ENCODE measurements around the gene FLNC. TPM values are rescaled to one million over a fixed set of nuclear protein-coding genes. Genes with fewer than 3 reads are reported as not detected.
A peak's percentile ranks its signal among the peaks of the same experiment; 100 is the strongest.

Gene FLNC, protein sequence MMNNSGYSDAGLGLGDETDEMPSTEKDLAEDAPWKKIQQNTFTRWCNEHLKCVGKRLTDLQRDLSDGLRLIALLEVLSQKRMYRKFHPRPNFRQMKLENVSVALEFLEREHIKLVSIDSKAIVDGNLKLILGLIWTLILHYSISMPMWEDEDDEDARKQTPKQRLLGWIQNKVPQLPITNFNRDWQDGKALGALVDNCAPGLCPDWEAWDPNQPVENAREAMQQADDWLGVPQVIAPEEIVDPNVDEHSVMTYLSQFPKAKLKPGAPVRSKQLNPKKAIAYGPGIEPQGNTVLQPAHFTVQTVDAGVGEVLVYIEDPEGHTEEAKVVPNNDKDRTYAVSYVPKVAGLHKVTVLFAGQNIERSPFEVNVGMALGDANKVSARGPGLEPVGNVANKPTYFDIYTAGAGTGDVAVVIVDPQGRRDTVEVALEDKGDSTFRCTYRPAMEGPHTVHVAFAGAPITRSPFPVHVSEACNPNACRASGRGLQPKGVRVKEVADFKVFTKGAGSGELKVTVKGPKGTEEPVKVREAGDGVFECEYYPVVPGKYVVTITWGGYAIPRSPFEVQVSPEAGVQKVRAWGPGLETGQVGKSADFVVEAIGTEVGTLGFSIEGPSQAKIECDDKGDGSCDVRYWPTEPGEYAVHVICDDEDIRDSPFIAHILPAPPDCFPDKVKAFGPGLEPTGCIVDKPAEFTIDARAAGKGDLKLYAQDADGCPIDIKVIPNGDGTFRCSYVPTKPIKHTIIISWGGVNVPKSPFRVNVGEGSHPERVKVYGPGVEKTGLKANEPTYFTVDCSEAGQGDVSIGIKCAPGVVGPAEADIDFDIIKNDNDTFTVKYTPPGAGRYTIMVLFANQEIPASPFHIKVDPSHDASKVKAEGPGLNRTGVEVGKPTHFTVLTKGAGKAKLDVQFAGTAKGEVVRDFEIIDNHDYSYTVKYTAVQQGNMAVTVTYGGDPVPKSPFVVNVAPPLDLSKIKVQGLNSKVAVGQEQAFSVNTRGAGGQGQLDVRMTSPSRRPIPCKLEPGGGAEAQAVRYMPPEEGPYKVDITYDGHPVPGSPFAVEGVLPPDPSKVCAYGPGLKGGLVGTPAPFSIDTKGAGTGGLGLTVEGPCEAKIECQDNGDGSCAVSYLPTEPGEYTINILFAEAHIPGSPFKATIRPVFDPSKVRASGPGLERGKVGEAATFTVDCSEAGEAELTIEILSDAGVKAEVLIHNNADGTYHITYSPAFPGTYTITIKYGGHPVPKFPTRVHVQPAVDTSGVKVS (N-terminal part only)
- 20.3 and 54.0 TPM in 2 replicates for total RNA-seq (ENCODE audit: low replicate concordance)
- long read RNA-seq, partial matches to known transcripts: 4 of 4 reads
- long read RNA-seq, other reads (novel, unspliced or antisense): 0 of 4 reads

DNA sequence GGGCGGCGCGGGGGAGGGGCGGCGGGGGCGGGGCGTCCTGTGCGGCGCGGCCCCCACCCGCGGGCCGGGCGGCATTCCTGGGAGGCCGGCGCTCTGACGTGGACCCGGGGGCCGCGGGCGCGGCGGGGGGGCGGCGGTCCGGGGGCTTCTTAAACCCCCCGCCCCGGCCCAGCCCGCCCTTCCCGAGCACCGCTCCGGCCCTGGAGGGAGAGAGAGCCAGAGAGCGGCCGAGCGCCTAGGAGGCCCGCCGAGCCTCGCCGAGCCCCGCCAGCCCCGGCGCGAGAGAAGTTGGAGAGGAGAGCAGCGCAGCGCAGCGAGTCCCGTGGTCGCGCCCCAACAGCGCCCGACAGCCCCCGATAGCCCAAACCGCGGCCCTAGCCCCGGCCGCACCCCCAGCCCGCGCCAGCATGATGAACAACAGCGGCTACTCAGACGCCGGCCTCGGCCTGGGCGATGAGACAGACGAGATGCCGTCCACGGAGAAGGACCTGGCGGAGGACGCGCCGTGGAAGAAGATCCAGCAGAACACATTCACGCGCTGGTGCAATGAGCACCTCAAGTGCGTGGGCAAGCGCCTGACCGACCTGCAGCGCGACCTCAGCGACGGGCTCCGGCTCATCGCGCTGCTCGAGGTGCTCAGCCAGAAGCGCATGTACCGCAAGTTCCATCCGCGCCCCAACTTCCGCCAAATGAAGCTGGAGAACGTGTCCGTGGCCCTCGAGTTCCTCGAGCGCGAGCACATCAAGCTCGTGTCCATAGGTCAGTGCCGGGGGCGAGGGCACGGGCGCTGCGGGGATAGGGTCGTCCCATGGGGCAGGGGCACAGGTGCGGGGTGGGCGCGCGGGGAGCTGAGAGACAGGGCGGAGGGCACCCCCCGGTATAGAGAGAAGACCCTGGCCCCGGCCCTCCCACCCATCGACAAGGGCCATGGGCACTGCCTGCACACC lies at the start of gene FLNC:
Gene FLNC, plus strand, starts transcription at position 176 of the 947 bp plus-strand sequence. Its CDS starts 232 bp downstream, at position 408.
- peak within 1 kb of the TSS; percentile 88 for H3K4me3 Mint-ChIP-seq
- H3K4me1 Mint-ChIP-seq (ENCODE audit: unreplicated experiment): peaks cover 24% of the 10 kb centered on the region
- H3K9me3 Mint-ChIP-seq: no peaks in the 10 kb centered on the region
- peaks cover 11% of the 10 kb centered on the region for H3K27me3 Mint-ChIP-seq
- peak within 1 kb of the TSS; percentile 31 for H3K27ac Mint-ChIP-seq
- no peaks in the 10 kb centered on the region for H3K36me3 Mint-ChIP-seq
- TF ChIP-seq, protein P1, sequence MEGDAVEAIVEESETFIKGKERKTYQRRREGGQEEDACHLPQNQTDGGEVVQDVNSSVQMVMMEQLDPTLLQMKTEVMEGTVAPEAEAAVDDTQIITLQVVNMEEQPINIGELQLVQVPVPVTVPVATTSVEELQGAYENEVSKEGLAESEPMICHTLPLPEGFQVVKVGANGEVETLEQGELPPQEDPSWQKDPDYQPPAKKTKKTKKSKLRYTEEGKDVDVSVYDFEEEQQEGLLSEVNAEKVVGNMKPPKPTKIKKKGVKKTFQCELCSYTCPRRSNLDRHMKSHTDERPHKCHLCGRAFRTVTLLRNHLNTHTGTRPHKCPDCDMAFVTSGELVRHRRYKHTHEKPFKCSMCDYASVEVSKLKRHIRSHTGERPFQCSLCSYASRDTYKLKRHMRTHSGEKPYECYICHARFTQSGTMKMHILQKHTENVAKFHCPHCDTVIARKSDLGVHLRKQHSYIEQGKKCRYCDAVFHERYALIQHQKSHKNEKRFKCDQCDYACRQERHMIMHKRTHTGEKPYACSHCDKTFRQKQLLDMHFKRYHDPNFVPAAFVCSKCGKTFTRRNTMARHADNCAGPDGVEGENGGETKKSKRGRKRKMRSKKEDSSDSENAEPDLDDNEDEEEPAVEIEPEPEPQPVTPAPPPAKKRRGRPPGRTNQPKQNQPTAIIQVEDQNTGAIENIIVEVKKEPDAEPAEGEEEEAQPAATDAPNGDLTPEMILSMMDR (conservative IDR thresholded peaks at IDR 0.05): no peak
- DNase-seq (ENCODE audit: extremely low spot score, unreplicated experiment): peak; percentile 74

DNA sequence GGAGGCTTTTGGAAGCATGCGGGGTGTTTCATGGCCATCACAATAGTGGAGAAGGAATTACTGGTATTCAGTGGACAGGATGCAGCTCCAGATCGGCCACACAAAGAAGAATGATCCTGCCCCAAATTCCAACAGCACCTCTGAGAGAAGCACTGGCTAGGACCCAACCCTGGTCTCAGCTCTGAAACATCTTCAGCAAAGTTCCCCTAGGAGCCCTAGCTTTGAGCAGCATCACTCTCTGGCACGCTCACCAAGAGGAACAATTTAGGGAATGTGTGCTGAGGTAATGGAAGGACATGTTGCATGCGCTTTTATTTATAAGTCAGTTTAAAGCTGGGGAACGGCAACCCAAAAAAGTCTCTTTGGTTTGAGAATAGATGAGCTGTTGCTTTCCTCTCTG lies 49.1 kb upstream of the FLNC start:
- Mint-ChIP-seq H3K4me3 (no peak overlapping the region), H3K27me3 (peaks cover 19% of the 10 kb centered on the region), H3K4me1 (ENCODE audit: unreplicated experiment) (peaks cover 14% of the 10 kb centered on the region), H3K36me3 (no peaks in the 10 kb centered on the region), H3K27ac (no peak overlapping the region), H3K9me3 (peaks cover 17% of the 10 kb centered on the region)
- no peak for DNase-seq (ENCODE audit: extremely low spot score, unreplicated experiment)
- TF ChIP-seq, protein P1 (conservative IDR thresholded peaks at IDR 0.05): no peak

DNA sequence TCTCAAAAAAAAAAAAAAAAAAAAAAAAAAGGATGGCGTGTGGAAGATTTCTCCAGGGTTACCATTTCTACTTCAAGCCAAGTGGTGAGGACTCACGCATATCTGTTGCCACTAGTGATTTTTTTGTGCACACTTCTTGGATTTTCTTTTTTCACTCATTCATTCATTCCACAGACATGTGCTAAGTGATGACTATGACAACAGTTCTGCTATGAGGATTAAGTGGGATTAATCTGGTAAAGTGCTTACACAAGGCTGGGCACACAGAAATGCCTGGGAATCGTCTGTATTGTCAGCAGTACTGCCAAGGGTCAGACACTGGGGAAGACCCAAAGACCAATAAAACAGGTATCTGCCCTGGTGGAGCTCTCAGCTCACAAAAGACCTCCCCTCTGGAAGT lies 48.4 kb upstream of the FLNC start:
- Mint-ChIP-seq H3K9me3 (peaks cover 12% of the 10 kb centered on the region), H3K4me3 (no peak overlapping the region), H3K36me3 (no peaks in the 10 kb centered on the region), H3K27ac (no peak overlapping the region), H3K27me3 (peaks cover 19% of the 10 kb centered on the region), H3K4me1 (ENCODE audit: unreplicated experiment) (peaks cover 14% of the 10 kb centered on the region)
- TF ChIP-seq, protein P1 (conservative IDR thresholded peaks at IDR 0.05): no peak
- DNase-seq (ENCODE audit: extremely low spot score, unreplicated experiment): no peak

DNA sequence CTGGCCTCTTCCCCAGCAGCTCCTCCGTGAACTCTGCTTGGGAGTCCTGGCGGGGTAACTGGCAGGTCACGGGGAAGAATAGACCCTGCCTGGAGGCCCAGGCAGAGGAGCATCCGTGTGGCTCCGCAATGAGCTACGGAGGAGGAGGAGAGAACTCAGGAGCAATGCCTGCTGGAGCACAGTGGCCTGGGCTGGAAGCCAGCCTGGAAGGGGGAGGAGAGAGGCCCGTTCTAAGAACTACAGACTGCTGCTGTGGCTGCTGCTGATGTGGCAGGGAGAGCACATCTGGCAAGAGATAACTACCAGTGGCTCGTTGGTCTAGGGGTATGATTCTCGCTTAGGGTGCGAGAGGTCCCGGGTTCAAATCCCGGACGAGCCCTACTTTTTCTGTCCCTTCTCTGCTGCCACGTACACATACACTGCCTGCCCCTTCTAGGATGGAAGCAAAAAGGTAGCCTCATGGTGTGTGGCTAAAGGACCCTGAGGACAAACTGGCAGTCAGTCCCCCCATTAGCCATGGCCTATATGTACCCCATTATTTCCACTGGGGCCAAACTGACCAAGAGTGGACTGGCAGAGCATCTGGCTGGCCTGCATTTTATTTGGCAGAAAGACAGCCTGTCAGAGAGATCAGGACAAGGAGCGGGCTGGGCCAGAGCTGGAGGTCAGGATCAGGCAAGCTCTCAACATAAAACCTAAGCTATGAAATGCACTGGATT lies 46.9 kb upstream of the FLNC start:
- DNase-seq (ENCODE audit: extremely low spot score, unreplicated experiment): peak; percentile 86

More for the DNA sequence above, 46.9 kb upstream of the FLNC start:
- TF ChIP-seq, protein P1 (conservative IDR thresholded peaks at IDR 0.05): no peak
- Mint-ChIP-seq H3K27me3 (peaks cover 24% of the 10 kb centered on the region), H3K27ac (peak overlapping the region; percentile 83), H3K36me3 (no peaks in the 10 kb centered on the region), H3K9me3 (no peaks in the 10 kb centered on the region), H3K4me1 (ENCODE audit: unreplicated experiment) (peaks cover 14% of the 10 kb centered on the region), H3K4me3 (peak overlapping the region; percentile 82)
